GM19043 (cell line): Measurements from ENCODE around the gene MAP7.
"Not testable (repeated sequence)": the region's sequence is repeated elsewhere in the genome, so short reads cannot be mapped to it uniquely, and the experiment has no call there.

Experiments
- ATAC-seq: cut with Tn5 transposase; IDR thresholded peaks from one replicate; pipeline ENCODE4 v1.9.1; 2021; ENCODE audit warnings: low read depth; ENCODE audit not compliant: unreplicated experiment

Gene MAP7

DNA sequence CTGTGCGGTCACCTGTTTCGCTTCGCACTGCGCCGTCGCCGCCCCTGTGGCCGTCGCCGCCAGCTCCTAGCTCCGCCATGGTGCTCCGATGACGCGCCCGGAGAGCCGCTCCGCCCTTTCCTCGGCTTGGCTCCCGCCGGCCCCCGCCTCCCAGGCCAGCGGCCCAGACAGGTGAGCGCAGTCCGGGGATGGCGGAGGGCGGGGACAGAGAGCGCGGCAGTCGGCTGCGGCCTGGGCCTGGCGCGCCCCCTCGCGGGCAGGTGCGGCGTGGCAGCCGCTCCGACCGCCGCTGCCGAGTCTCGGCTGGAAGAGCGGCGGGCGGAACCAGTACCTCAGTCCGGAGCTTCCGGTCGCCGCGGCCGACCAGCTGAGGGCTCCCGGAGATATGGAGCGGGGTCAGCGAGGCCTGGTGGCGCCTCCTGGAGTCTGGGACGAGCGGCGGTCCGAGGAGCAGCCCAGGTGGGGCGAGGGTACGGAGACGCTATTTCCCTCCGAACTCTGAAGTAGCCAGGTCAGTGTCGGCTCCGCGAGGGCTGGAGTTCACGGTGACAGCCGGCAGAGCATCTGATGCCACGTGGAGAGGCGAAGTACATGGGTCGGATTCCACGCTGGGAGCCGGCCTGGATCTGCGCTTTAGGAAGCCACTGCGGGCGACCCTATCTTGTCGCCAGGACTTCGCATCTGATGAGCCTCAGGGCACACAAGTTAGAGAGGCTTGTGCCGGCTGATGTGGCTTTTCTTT lies at the start of gene MAP7:
Gene MAP7 (minus strand): TSS at position 93 of the 742 bp plus-strand sequence. CDS start 14 bp downstream, at position 79.
- ATAC-seq = peak; percentile 54

DNA sequence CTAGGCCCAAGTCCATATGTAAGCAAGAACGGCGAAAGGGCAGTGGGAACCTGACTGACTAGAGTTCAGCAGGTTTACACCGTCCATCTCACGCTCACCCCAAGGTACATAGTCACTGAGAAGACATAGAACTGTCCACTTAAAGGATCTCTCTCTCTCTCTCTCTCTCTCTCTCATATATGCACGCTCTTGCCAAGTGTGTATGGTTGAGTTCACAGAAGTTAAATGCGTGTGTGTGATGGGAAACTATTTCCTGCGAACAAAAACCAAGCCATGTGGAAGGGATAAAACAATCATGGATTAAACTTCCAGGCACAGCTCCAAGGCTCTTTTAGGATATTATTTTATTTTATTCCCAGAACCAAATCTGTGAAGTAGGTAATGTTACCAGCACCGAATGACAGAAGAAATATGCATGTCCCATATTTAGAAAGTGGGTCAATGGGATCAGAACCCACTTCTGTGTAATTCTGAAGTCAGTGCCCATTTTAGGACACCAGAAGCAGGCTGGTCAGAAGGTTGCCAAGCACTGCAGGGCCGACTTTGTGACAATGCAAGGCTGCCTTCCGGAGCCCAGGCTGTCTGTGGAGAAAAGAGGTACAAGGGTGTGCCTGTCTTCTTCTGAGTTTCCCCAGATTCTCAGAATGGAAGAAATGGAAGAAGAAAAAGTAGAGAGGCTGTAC lies 49.2 kb upstream of the MAP7 start:
- ATAC-seq = no peak

DNA sequence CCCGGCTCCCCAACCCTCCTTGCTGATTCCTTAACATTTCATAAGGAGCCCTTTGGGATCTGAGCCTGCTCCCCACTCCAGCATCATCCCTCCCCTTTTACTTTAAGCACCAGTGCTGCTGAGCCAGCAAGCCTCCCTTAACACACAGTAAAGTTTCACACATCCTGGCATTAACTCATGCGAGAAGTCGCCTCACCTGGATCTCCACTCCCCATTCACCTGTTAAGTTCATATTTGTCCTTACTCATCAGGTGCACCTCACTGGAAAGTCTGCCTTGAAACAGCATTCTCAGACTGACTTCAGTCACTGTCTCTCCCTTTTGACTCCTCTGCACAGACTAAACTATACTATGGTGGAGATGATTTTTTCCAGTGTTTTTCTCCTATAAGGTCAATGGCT lies 47.8 kb upstream of the MAP7 start:
- no peak for ATAC-seq

DNA sequence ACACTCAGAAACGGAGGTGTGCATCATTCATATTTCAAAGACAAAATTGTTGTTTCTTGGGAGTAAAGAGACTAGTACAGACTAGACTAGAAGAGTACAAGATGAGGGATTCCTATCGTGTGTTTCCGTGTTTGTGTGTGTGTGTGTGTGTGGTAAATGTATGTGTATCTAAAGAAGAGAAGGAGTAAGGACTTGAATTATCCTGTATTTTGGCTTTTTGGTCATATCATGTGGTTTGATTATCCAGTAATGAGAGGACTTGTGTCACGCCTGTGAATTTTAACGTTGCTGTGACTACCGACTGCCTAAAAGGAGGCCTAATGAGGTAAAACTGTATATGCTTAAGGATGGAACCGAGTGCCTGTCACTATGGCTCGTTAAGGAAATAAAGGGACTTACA lies 44.4 kb upstream of the MAP7 start:
- no peak for ATAC-seq

GRCh38 chr6:136593748-136594490 lies 43.7 kb upstream of the MAP7 start:
- peak; percentile 93 for ATAC-seq

GRCh38 chr6:136592930-136593673 lies 42.9 kb upstream of the MAP7 start:
- no peak for ATAC-seq

DNA sequence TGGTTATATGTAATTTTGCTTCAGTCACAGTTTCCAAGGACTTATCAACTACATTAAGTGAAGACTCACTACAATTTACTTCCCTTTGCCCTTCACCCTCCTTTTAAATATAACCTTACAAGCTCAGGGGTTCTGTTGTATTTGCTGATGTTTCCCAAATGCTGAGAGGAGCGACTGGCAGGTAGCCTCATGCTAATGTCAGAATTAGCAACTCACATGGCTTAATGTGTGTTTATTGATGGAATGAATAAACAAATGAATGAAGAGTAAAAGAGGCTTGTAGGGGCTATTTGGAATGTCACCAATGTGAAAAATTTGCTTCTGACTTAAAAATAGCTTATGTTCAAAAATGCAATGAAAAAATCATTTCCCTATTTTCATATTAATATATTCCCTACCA lies 41.4 kb upstream of the MAP7 start:
- ATAC-seq = no peak

DNA sequence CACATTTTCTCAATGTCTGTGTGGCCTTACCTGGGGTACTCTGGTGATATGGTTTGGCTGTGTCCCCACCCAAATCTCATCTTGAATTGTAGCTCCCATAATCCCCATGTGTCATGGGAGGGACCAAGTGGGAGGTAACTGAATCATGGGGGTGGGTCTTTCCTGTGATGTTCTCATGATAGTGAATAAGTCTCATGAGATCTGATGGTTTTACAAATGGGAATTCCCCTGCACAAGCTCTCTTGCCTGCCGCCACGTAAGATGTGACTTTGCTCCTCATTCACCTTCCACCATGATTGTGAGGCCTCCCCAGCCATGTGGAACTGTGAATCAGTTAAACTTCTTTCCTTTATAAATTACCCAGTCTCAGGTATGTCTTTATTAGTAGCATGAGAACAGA lies 40.6 kb upstream of the MAP7 start:
- not testable (repeated sequence) for ATAC-seq

DNA sequence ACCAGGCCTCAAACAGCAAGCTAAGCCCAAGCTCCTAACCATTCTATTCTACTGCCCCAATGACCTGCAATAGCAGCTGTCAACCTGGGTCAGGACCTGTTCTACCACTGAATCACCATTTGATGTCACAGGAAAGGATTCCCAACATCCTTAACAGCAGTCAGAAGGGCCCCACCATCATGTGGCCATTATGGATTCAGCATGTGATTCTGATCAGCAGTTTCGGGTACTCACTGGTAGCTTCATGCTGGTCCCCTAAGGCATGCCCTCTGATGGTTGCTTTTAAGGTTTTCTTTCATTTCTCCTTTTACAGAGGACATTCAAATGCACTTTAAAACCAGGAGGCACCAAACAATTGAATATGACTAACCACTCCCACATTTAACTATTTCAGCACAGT lies 37.3 kb upstream of the MAP7 start:
- ATAC-seq = no peak

DNA sequence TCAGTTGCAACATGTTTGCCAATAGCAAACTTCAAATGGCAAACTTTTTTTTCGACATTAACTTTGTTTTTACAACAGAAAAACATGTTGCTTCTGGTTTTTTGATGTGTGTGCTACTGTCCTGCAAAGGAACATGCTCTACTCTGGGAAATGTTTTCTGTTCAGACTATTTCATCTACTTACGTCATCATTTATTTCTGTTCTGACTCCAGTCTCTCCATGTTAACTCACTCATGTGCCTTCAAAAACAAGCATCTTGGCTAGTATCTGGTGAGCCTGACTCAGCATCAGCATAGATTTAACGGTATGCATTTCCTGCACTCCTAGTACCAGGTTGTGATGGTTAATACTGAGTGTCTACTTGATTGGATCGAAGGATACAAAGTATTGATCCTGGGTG lies 36.1 kb upstream of the MAP7 start:
- ATAC-seq = no peak

- not testable (repeated sequence) for ATAC-seq
These were observed 35.3 kb upstream of the MAP7 start for GRCh38 chr6:136585523-136585922.

GRCh38 chr6:136584290-136584689 lies 34.1 kb upstream of the MAP7 start:
- not testable (repeated sequence) for ATAC-seq

DNA sequence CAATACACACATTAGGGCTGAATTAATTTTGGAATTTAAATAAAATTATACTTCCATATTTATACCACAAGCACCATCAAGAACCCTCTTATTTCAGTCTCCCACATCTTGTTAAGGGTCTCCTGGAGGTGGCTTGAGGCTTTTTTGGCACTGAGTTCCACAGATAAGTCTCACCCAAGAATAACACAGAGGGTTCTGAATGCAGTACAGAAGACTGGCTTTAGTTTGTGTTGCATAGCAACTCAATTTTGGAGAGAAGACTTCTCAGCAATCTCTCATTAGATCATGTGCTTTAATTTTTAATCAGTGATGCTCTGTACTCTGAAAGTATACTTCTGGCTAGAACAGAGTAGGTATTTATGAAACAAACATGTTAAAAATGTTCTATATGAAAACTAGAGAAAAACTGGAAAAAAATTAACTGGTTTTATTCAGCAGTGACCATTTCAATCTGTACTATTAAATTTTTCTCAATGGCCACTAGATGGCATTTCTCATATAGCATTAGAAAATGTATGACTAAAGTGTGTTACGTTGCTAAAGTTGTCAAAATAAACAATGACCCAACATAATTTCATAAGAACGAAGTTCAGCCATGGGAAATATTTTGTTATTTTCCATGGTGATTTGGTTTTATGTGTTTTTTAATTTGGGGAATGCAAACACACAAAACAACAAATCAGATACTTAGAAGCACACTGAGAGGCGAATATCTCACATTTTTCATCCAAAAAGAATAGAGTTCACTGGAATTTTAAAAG lies 32.7 kb upstream of the MAP7 start:
- no peak for ATAC-seq

GRCh38 chr6:136579800-136580199 lies 29.6 kb upstream of the MAP7 start:
- no peak for ATAC-seq

- no peak for ATAC-seq
These were observed 26.6 kb upstream of the MAP7 start for GRCh38 chr6:136576821-136577220.

GRCh38 chr6:136571496-136571895 lies 21.3 kb upstream of the MAP7 start:
- no peak for ATAC-seq

DNA sequence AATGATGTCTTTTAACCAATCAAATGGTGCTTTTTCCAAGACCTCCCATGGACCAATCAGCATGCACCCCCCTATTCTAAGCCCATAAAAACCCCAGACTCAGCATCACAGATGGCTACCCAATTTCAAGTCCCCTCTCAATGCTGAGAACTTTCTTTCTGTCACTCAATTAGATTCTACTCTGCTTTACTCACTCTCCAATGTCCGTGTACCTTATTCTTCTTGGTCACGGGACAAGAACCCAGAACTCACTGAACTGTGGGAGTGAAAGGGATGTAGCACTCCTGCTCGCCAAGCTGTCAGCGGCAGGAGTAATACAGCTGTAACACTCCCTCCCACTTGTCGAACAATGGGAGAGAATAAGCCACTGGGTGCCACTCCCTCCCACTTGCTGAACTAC lies 20.8 kb upstream of the MAP7 start:
- ATAC-seq = no peak

- ATAC-seq = no peak
These were observed 17.9 kb upstream of the MAP7 start for GRCh38 chr6:136568129-136568528.

- ATAC-seq = no peak
These were observed 17.5 kb upstream of the MAP7 start for GRCh38 chr6:136567688-136568087.

DNA sequence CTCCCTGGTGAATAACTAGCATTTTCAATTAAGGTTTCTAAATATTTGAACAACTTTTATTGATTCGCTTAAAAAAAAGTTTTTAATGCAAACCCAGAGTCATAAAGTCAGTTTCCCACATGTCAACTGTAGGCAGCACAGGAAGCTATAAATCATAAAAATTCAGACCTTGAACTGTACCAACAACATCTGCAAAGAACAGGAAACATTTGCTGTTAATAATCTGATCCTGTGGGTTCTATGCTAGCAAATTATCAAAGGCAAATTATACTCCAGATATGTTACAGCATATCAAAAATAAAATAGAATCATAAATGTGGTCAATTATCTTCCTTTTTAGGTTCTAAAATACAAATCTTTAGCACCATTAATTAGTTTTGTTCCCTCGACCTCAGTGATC lies 16.6 kb upstream of the MAP7 start:
- ATAC-seq = no peak
